OCI-M2 (cell line): ENCODE data around the gene RPL7A.
"Not testable (repeated sequence)": the region's sequence is repeated elsewhere in the genome, so short reads cannot be mapped to it uniquely, and the experiment has no call there.

Experiments
- DNase-seq: peaks from one replicate; lab custom pipeline; 2025; ENCODE audit not compliant: unreplicated experiment; lab: John Stamatoyannopoulos, UW

The RPL7A gene

DNA sequence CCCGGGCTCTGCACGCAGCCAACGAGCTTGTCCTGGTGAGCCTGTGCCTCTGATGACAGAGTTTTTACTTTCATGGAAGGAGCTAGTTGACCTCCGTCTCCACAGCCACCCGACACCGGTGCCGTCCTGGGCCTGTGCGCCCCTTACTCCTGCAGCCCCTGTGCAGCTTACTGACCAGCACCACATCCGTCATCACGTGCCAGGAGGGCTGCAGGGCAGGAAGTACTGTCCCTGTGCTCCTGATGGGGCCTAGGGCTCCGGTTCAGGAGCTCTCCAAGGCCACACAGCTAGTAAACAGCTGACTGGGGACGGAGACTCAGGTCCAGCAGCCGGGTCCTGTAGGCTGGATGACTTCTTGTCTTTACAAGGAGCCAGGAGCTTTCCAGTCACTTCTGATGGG, 38.3 kb downstream of the RPL7A start:
- no peak for DNase-seq

GRCh38 chr9:133387680-133388079, 39.7 kb downstream of the RPL7A start:
- no peak for DNase-seq

DNA sequence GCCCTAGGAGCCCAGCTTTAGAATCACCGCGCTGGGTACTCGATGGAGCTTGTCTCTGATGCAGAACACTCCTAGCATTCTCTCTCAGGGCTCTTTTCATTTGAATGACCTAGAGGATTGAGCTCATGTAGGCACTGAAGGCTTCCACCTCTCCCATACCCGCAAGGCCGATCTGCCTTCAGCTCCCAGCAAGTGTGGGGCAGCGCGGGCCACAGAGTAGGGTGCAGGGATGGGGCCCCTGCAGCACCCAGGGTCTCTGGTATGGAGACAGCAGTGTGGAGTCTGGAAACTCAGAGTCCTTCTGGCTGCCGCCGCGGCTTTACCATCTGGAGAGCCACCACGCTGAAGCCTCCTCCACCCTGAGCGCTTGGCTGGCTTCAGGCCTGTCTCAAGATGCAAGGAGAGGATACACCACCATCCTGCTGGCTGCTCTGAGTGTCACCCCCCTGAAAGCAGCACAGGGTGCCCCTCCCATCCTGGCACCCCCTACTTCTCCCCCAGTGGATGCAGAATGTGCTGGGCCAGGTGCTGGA, 41.1 kb downstream of the RPL7A start:
- DNase-seq = no peak

- no peak for DNase-seq
These were observed 41.5 kb downstream of the RPL7A start for GRCh38 chr9:133389562-133389961.

- DNase-seq = no peak
These were observed 42.7 kb downstream of the RPL7A start for GRCh38 chr9:133390713-133391112.

- DNase-seq = not testable (repeated sequence)
These were observed 43.4 kb downstream of the RPL7A start for GRCh38 chr9:133391449-133391848.

- not testable (repeated sequence) for DNase-seq
These were observed 44.3 kb downstream of the RPL7A start for GRCh38 chr9:133392308-133392707.

GRCh38 chr9:133393399-133393798, 45.4 kb downstream of the RPL7A start:
- DNase-seq = no peak

DNA sequence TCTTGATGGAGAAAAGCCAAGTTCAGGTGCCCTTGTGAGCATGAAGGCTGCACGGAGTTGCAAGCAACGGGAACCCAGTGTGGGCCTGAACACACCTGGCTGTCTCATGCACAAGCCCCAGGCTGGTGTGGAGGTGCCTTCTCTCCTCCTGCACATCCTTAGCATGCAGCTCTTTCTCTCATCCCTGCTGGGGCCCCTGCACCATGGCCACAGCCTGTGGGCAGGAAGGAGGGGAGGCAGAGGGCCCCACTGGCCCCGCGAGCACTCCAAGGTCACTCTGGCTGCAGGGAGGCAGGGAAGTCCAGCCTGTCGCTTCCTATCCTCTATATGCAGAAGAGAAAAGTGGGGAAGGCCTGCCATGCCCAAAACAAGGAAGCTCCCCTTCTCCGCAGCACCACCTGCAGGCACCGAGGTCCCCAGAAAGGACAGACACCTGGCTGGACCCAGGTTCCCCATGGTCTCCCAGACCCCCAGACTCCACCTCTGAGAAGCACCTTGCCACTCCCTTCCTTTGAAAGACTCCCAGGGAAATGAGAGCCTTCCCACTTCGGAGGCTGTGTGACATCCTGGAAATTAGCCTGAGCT, 46.8 kb downstream of the RPL7A start:
- no peak for DNase-seq

GRCh38 chr9:133396952-133397351, 48.9 kb downstream of the RPL7A start:
- DNase-seq = no peak

DNA sequence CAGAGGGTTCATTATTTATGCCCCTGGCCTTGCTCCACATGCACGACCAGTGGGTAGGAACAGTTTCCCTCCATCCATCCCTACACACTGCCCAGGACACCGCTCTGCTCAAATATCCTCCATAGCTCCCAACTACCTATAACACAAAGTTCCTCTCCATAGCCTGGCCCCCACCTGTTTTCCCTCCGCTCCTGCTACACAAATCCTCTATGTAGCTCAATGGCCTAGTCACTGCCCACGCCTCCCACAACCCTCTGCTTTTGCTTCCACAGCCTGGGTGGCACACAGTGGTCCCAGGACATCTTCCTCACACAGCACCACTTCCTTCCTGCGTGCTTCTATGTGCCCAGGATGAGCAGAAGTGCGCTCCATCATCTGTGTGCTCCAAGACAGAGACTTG, 49.4 kb downstream of the RPL7A start:
- DNase-seq = no peak

DNA sequence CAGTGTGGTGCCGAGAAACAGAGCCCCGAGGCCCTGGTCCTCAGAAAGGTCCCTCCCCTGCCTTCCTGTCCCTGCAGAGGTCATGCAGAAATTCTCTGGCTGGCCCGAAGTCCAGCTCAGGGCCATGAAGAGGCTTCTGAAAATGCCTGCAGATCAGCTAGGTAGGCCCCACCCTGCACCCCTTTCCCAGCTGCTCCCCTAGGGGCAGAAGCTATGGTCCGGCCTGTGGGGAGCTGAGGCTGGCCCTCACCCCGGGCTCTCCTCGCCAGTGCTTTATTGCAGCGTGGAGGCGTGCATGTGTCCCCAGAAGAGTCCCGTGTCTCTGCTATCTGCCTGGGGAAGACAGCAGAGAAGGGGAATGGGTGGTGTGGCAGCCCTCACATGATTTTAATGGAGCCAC, 49.9 kb downstream of the RPL7A start:
- DNase-seq = no peak

- no peak for DNase-seq
These were observed 52.3 kb downstream of the RPL7A start for GRCh38 chr9:133400292-133400691.
